Neutrophil (primary cell): Measurements from ENCODE around the gene LRRC8A.
"Not testable (repeated sequence)": the region's sequence is repeated elsewhere in the genome, so short reads cannot be mapped to it uniquely, and the experiment has no call there.

Experiments
- H3K27ac ChIP-seq: fragments of 200-600 bp; sonication (generic); 2 replicates; pipeline ENCODE4 v1.5.1; 2016; ENCODE audit warnings: mild to moderate bottlenecking, moderate library complexity
- H3K27me3 ChIP-seq: fragments of 200-600 bp; sonication (generic); 2 replicates; pipeline ENCODE4 v1.6.0; 2016; ENCODE audit warnings: mild to moderate bottlenecking
- H3K36me3 ChIP-seq: fragments of 200-600 bp; sonication (generic); 2 replicates; pipeline ENCODE4 v1.5.1; 2017
- H3K4me1 ChIP-seq, 2 experiments: fragments of 200-600 bp in 1 of 2; sonication (generic) in 1 of 2; 1 replicate in 1 of 2; 2 replicates in 1 of 2; pipeline versions ENCODE4 v1.5.1 to v1.6.1; 2013 to 2016; ENCODE audit warnings: low read depth in 1 of 2, low read length in 1 of 2, mild to moderate bottlenecking in 1 of 2, moderate library complexity in 1 of 2; ENCODE audit not compliant: control insufficient read depth in 1 of 2, insufficient read depth in 1 of 2
- H3K4me3 ChIP-seq, 2 experiments: fragments of 200-600 bp in 1 of 2; sonication (generic) in 1 of 2; 1 replicate in 1 of 2; 2 replicates in 1 of 2; pipeline ENCODE4 v1.5.1; 2013 to 2016; ENCODE audit warnings: low read depth in 1 of 2, low read length in 1 of 2, mild to moderate bottlenecking in 1 of 2, moderate library complexity in 1 of 2
- H3K9me3 ChIP-seq: fragments of 200-600 bp; sonication (generic); 2 replicates; pipeline ENCODE4 v1.5.1; 2016
- CTCF ChIP-seq: fragments of 200-600 bp; sonication (generic); IDR thresholded peaks from 2 replicates; pipeline ENCODE4 v1.5.1; 2016; ENCODE audit warnings: antibody characterized with exemption

Gene LRRC8A

DNA sequence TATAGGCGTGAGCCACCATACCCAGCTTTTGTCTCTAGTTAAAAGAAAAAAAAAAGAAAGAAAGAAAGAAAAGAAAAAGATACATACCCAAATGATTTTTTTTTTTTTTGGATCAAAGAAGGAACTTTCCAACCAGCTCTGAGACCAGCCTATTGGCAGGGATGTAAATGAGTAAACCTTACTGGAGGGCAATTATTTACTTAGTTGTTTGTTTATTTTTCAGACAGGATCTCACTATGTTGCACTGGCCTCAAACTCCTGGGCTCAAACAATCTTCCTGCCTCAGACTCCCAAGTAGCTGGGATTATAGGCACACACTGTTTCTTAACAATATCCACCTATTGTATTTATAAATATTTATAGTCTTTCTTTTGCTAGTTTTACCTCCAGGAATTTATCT lies 41.4 kb upstream of the LRRC8A start:
- H3K9me3 ChIP-seq, result no peaks in the 10 kb centered on the region
- no peak overlapping the region for H3K4me3 ChIP-seq
- TF ChIP-seq CTCF, result no peak
- peaks cover 11% of the 10 kb centered on the region for H3K36me3 ChIP-seq
- H3K27ac ChIP-seq, result no peak overlapping the region
- no peaks in the 10 kb centered on the region for H3K27me3 ChIP-seq
- H3K4me1 ChIP-seq, result no peaks in the 10 kb centered on the region

DNA sequence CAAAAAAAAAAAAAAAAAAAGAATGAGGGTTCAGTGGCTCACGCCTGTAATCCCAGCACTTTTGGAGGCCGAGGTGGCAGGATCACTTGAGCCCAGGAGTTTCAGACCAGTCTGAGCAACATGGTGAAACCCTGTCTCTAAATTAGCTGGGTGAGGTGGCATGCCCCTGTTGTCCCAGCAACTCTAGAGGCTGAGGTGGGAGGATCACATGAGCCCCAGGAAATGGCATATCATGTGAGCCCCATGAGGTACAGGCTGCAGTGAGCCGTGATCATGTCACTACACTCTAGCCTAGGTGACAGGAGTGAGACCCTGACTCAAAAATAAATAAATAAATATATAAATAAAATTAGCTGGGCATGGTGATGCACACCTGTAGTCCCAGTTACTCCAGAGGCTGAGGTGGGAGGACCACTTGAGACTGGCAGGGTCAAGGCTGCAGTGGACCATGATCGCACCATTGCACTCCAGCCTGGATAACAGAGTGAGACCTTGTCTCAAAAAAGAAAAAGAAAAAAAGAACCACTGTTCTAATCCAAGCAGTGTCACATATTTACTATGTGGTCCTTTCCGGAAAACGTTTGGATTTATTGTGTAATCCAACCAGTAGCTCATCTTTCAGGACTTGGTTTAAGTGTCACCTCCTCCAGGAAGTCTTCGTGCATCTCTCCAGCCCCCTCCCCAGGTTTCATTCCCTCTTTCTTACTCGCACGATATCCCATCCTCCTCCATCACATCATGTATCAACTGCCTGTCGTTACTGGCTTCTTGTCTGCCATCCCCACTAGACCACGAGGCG lies 40.0 kb upstream of the LRRC8A start:
- H3K4me3 ChIP-seq, result no peak overlapping the region
- H3K4me1 ChIP-seq, result no peaks in the 10 kb centered on the region
- H3K9me3 ChIP-seq, result no peaks in the 10 kb centered on the region
- no peaks in the 10 kb centered on the region for H3K27me3 ChIP-seq
- H3K27ac ChIP-seq, result no peak overlapping the region
- peaks cover 11% of the 10 kb centered on the region for H3K36me3 ChIP-seq
- TF ChIP-seq CTCF, result no peak

GRCh38 chr9:128843171-128843570 lies 38.8 kb upstream of the LRRC8A start:
- H3K27ac ChIP-seq, H3K4me3 ChIP-seq, H3K4me1 ChIP-seq, H3K27me3 ChIP-seq, H3K36me3 ChIP-seq, H3K9me3 ChIP-seq: not testable (repeated sequence)

GRCh38 chr9:128845186-128845931 lies 36.6 kb upstream of the LRRC8A start:
- TF ChIP-seq CTCF, result no peak
- no peaks in the 10 kb centered on the region for H3K4me1 ChIP-seq
- no peaks in the 10 kb centered on the region for H3K27me3 ChIP-seq
- H3K9me3 ChIP-seq, result no peaks in the 10 kb centered on the region
- no peak overlapping the region for H3K4me3 ChIP-seq
- H3K36me3 ChIP-seq, result peaks cover 8% of the 10 kb centered on the region
- H3K27ac ChIP-seq, result no peak overlapping the region

GRCh38 chr9:128846680-128847030 lies 35.3 kb upstream of the LRRC8A start:
- Histone ChIP-seq H3K4me3 (no peak overlapping the region), H3K27ac (no peak overlapping the region), H3K36me3 (peaks cover 8% of the 10 kb centered on the region), H3K4me1 (no peaks in the 10 kb centered on the region), H3K9me3 (no peaks in the 10 kb centered on the region), H3K27me3 (no peaks in the 10 kb centered on the region)
- TF ChIP-seq CTCF, result no peak

DNA sequence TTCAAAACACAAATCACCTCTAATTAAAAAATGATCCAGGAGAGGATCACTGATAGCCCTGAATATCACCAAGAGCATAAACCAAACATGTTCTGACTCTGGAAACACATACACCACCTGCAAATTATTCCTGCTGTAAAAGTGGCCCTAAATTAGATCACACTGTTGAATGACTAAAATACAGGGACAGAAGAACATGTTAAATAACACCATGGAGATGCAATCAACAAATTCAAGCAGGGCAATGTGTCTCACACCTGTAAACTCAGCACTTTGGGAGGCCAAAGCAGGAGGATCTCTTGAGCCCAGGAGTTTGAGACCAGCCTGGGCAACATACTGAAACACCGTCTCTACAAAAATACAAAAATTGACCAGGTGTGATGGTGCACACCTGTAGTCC lies 34.1 kb upstream of the LRRC8A start:
- peaks cover under 1% of the 10 kb centered on the region for H3K36me3 ChIP-seq
- no peaks in the 10 kb centered on the region for H3K4me1 ChIP-seq

GRCh38 chr9:128851024-128851423 lies 30.9 kb upstream of the LRRC8A start:
- H3K4me1 ChIP-seq, H3K9me3 ChIP-seq, H3K27me3 ChIP-seq, H3K27ac ChIP-seq, H3K36me3 ChIP-seq, H3K4me3 ChIP-seq: not testable (repeated sequence)

More for the DNA sequence above, 34.1 kb upstream of the LRRC8A start:
- Histone ChIP-seq H3K27ac (no peak overlapping the region), H3K27me3 (no peaks in the 10 kb centered on the region), H3K9me3 (no peaks in the 10 kb centered on the region), H3K4me3 (no peak overlapping the region)
- no peak for TF ChIP-seq CTCF

GRCh38 chr9:128851779-128852600 lies 29.9 kb upstream of the LRRC8A start:
- not testable (repeated sequence) for H3K4me3 ChIP-seq, H3K27me3 ChIP-seq, H3K9me3 ChIP-seq, H3K36me3 ChIP-seq, H3K4me1 ChIP-seq, H3K27ac ChIP-seq
